ENCODE data around the gene ATR.
A peak's percentile ranks its signal among the peaks of the same experiment; 100 is the strongest.
"Not testable (repeated sequence)": the region's sequence is repeated elsewhere in the genome, so short reads cannot be mapped to it uniquely, and the experiment has no call there.

Gene ATR

DNA sequence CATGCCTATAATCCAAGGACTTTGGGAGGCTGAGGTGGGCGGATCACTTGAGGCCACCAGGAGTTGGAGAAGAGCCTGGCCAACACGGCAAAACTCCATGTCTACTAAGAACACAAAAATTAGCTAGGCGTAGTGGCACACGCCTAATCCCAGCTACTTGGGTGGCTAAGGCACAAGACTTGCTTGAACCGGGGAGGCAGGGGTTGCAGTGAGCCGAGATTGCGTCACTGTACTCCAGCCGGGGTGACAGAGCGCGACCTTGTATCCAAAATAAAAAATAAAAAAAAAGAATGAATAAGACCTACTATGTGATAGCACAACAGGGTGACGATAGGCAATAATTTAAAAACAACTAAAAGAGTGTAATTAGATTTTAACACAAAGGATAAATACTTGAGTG lies 134.2 kb downstream of the ATR start:
- peaks cover 16% of the 10 kb centered on the region for H3K79me2 ChIP-seq (ENCODE audit: control insufficient read depth, insufficient read depth, low read length, poor library complexity)

DNA sequence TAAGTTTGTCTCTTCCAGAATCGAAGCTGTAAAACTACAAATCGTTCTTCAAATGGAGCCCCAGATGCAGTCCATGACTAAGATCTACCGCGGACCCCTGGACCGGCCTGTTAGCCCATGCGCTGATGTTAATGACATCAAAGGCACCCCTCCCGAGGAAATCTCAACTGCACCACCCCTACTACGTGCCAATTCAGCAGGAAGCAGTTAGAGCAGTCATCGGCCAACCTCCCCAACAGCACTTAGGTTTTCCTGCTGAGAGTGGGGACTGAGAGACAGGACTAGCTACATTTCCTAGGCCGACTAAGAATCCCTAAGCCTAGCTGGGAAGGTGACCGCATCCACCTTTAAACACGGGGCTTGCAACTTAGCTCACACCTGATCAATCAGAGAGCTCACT lies 135.5 kb downstream of the ATR start:
- not testable (repeated sequence) for H3K79me1 ChIP-seq (ENCODE audit: low read length); H3K9me3 ChIP-seq (ENCODE audit: insufficient read depth, low read depth, low read length); H2AFZ ChIP-seq (ENCODE audit: insufficient read depth, low read length, poor library complexity); H2AK5ac ChIP-seq (ENCODE audit: low read length); H3K4me3 ChIP-seq (ENCODE audit: low read depth, low read length); DNase-seq; H3K23ac ChIP-seq (ENCODE audit: low read length); H3K27ac ChIP-seq (ENCODE audit: low read depth, low read length); H2BK120ac ChIP-seq (ENCODE audit: insufficient read depth, low read length, poor library complexity); H3K27me3 ChIP-seq (ENCODE audit: insufficient read depth, low read length); H4K91ac ChIP-seq (ENCODE audit: low read depth, low read length); H4K12ac ChIP-seq (ENCODE audit: low read depth, low read length); H3K18ac ChIP-seq (ENCODE audit: low read length); H3K4me2 ChIP-seq (ENCODE audit: low read length); H3K9ac ChIP-seq (ENCODE audit: low read length); H3K36me3 ChIP-seq (ENCODE audit: control insufficient read depth in 1 of 2, insufficient read depth in 2 of 2, low read length in 2 of 2); H2BK12ac ChIP-seq (ENCODE audit: low read length); H2BK5ac ChIP-seq (ENCODE audit: low read depth, low read length, poor library complexity); H4K8ac ChIP-seq (ENCODE audit: low read depth, low read length); H3K4ac ChIP-seq (ENCODE audit: low read depth, low read length); H3K14ac ChIP-seq (ENCODE audit: low read length)
- H3K4me1 ChIP-seq (ENCODE audit: control insufficient read depth in 1 of 2, insufficient read depth in 2 of 2, low read length in 2 of 2), result peaks cover 8 to 10% of the 10 kb centered on the region in 2 experiments
- peaks cover 15% of the 10 kb centered on the region for H3K79me2 ChIP-seq (ENCODE audit: control insufficient read depth, insufficient read depth, low read length, poor library complexity)
- whole genome bisulfite sequencing (ENCODE audit: extremely low coverage, insufficient coverage, insufficient read length), result no CpG with 5 or more reads among the region's 12 CpGs

More for the DNA sequence above, 134.2 kb downstream of the ATR start:
- no peak overlapping the region for H3K27ac ChIP-seq (ENCODE audit: low read depth, low read length)
- no peak overlapping the region for H3K4me3 ChIP-seq (ENCODE audit: low read depth, low read length)
- no peaks in the 10 kb centered on the region for H3K27me3 ChIP-seq (ENCODE audit: insufficient read depth, low read length)
- H3K23ac ChIP-seq (ENCODE audit: low read length), result no peak overlapping the region
- no peak overlapping the region for H3K9ac ChIP-seq (ENCODE audit: low read length)
- no peak overlapping the region for H2BK5ac ChIP-seq (ENCODE audit: low read depth, low read length, poor library complexity)
- peak overlapping the region; percentile 2 for H3K4ac ChIP-seq (ENCODE audit: low read depth, low read length)
- H2BK12ac ChIP-seq (ENCODE audit: low read length), result no peak overlapping the region
- H2BK120ac ChIP-seq (ENCODE audit: insufficient read depth, low read length, poor library complexity), result no peak overlapping the region
- H3K9me3 ChIP-seq (ENCODE audit: insufficient read depth, low read depth, low read length), result no peaks in the 10 kb centered on the region
- DNase-seq, result no peak
- H2AK5ac ChIP-seq (ENCODE audit: low read length), result no peak overlapping the region
- H3K36me3 ChIP-seq (ENCODE audit: control insufficient read depth in 1 of 2, insufficient read depth in 2 of 2, low read length in 2 of 2), result no peaks in the 10 kb centered on the region
- peaks cover 8 to 10% of the 10 kb centered on the region in 2 experiments for H3K4me1 ChIP-seq (ENCODE audit: control insufficient read depth in 1 of 2, insufficient read depth in 2 of 2, low read length in 2 of 2)
- H4K91ac ChIP-seq (ENCODE audit: low read depth, low read length), result no peak overlapping the region
- WGBS (ENCODE audit: extremely low coverage, insufficient coverage, insufficient read length), result no CpG with 5 or more reads among the region's 11 CpGs
- H4K8ac ChIP-seq (ENCODE audit: low read depth, low read length), result no peak overlapping the region
- H4K12ac ChIP-seq (ENCODE audit: low read depth, low read length), result no peak overlapping the region
- H3K4me2 ChIP-seq (ENCODE audit: low read length), result no peak overlapping the region
- no peak overlapping the region for H3K18ac ChIP-seq (ENCODE audit: low read length)
- H3K79me1 ChIP-seq (ENCODE audit: low read length), result peaks cover 7% of the 10 kb centered on the region
- H2AFZ ChIP-seq (ENCODE audit: insufficient read depth, low read length, poor library complexity), result no peak overlapping the region
- H3K14ac ChIP-seq (ENCODE audit: low read length), result no peak overlapping the region

DNA sequence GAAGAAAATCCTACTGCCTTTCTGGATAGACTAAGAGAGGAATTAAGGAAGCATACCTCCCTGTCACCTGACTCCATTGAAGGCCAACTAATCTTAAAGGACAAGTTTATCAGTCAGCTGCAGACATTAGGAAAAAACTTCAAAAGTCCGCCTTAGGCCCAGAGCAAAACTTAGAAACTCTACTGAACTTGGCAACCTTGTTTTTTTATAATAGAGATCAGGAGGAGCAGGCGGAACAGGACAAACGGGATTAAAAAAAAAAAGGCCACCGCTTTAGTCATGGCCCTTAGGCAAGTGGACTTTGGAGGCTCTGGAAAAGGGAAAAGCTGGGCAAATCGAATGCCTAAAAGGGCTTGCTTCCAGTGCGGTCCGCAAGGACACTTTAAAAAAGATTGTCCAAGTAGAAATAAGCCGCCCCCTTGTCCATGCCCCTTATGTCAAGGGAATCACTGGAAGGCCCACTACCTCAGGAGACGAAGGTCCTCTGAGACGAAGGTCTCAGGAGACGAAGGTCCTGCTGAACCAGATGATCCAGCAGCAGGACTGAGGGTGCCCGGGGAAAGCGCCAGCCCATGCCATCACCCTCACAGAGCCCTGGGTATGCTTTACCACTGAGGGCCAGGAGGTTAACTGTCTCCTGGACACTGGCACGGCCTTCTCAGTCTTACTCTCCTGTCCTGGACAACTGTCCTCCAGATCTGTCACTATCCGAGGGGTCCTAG lies 138.9 kb downstream of the ATR start:
- not testable (repeated sequence) for H3K27me3 ChIP-seq (ENCODE audit: insufficient read depth, low read length); H3K36me3 ChIP-seq (ENCODE audit: control insufficient read depth in 1 of 2, insufficient read depth in 2 of 2, low read length in 2 of 2); H3K9ac ChIP-seq (ENCODE audit: low read length); H2AK5ac ChIP-seq (ENCODE audit: low read length); H3K79me2 ChIP-seq (ENCODE audit: control insufficient read depth, insufficient read depth, low read length, poor library complexity); H3K4me2 ChIP-seq (ENCODE audit: low read length); H3K9me3 ChIP-seq (ENCODE audit: insufficient read depth, low read depth, low read length); H3K4ac ChIP-seq (ENCODE audit: low read depth, low read length); H3K23ac ChIP-seq (ENCODE audit: low read length); H3K4me3 ChIP-seq (ENCODE audit: low read depth, low read length); H4K12ac ChIP-seq (ENCODE audit: low read depth, low read length); H4K91ac ChIP-seq (ENCODE audit: low read depth, low read length); H2AFZ ChIP-seq (ENCODE audit: insufficient read depth, low read length, poor library complexity); H3K79me1 ChIP-seq (ENCODE audit: low read length)
- peak; percentile 71 to 86 for DNase-seq
- Histone ChIP-seq H2BK5ac (ENCODE audit: low read depth, low read length, poor library complexity) (peak overlapping the region; percentile 86), H2BK120ac (ENCODE audit: insufficient read depth, low read length, poor library complexity) (peak overlapping the region; percentile 60), H4K8ac (ENCODE audit: low read depth, low read length) (peak overlapping the region; percentile 73), H2BK12ac (ENCODE audit: low read length) (peak overlapping the region; percentile 64), H3K14ac (ENCODE audit: low read length) (peak overlapping the region; percentile 70), H3K4me1 (ENCODE audit: control insufficient read depth in 1 of 2, insufficient read depth in 2 of 2, low read length in 2 of 2) (peaks cover 8 to 10% of the 10 kb centered on the region in 2 experiments), H3K27ac (ENCODE audit: low read depth, low read length) (peak overlapping the region; percentile 39), H3K18ac (ENCODE audit: low read length) (peak overlapping the region; percentile 75)
- no CpG with 5 or more reads among the region's 15 CpGs for WGBS (ENCODE audit: extremely low coverage, insufficient coverage, insufficient read length)

DNA sequence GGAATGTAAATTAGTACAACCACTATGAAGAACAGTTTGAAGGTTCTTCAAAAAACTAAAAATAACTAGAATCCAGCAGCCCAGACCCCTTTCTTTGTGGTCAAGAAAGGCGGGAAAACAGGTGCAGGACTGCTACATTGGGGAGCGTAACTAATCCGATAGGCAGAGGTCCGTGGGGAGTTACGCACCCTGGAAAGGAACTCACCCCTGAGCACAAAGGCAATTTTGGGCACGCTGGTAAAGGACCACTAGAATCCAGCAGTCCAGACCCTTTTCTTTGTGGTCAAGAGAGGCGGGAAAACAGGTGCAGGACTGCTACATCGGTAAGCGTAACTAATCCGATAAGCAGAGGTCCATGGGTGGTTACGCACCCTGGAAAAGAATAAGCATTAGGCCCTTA lies 140.4 kb downstream of the ATR start:
- H3K79me1 ChIP-seq (ENCODE audit: low read length); H3K4ac ChIP-seq (ENCODE audit: low read depth, low read length); H4K12ac ChIP-seq (ENCODE audit: low read depth, low read length); H2AK5ac ChIP-seq (ENCODE audit: low read length); H3K27me3 ChIP-seq (ENCODE audit: insufficient read depth, low read length); H3K79me2 ChIP-seq (ENCODE audit: control insufficient read depth, insufficient read depth, low read length, poor library complexity); H3K27ac ChIP-seq (ENCODE audit: low read depth, low read length); H3K4me3 ChIP-seq (ENCODE audit: low read depth, low read length); H2BK120ac ChIP-seq (ENCODE audit: insufficient read depth, low read length, poor library complexity); H3K9me3 ChIP-seq (ENCODE audit: insufficient read depth, low read depth, low read length); H2BK12ac ChIP-seq (ENCODE audit: low read length); H3K4me2 ChIP-seq (ENCODE audit: low read length); H4K8ac ChIP-seq (ENCODE audit: low read depth, low read length); H4K91ac ChIP-seq (ENCODE audit: low read depth, low read length); H3K9ac ChIP-seq (ENCODE audit: low read length); H3K36me3 ChIP-seq (ENCODE audit: control insufficient read depth in 1 of 2, insufficient read depth in 2 of 2, low read length in 2 of 2); H3K14ac ChIP-seq (ENCODE audit: low read length); DNase-seq; H3K18ac ChIP-seq (ENCODE audit: low read length); H2BK5ac ChIP-seq (ENCODE audit: low read depth, low read length, poor library complexity); H2AFZ ChIP-seq (ENCODE audit: insufficient read depth, low read length, poor library complexity); H3K23ac ChIP-seq (ENCODE audit: low read length): not testable (repeated sequence)
- WGBS (ENCODE audit: extremely low coverage, insufficient coverage, insufficient read length), result no CpG with 5 or more reads among the region's 11 CpGs
- peaks cover 8 to 10% of the 10 kb centered on the region in 2 experiments for H3K4me1 ChIP-seq (ENCODE audit: control insufficient read depth in 1 of 2, insufficient read depth in 2 of 2, low read length in 2 of 2)

Data from trophoblast cell (in vitro differentiated cells and primary cell).